MV-4-11 (cell line): ENCODE measurements around the gene MYG1.
"Not testable (repeated sequence)": the region's sequence is repeated elsewhere in the genome, so short reads cannot be mapped to it uniquely, and the experiment has no call there.

ENCODE experiments used
- DNase-seq: peaks from one replicate; lab custom pipeline; 2025; lab: John Stamatoyannopoulos, UW

The MYG1 gene

DNA sequence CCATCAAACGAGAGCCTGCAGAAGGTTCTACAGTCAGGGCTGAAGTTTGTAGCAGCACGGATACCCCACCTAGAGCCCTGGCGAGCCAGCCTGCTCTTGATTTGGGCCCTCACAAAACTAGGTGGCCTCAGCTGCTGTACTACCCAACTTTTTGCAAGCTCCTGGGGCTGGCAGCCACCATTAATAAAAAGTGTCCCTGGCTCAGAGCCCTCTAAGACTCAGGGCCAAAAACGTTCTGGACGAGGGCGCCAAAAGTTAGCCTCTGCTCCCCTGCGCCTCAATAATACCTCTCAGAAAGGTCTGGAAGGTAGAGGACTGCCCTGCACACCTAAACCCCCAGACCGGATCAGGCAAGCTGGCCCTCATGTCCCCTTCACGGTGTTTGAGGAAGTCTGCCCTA lies 13.0 kb upstream of the MYG1 start:
- no peak for DNase-seq

DNA sequence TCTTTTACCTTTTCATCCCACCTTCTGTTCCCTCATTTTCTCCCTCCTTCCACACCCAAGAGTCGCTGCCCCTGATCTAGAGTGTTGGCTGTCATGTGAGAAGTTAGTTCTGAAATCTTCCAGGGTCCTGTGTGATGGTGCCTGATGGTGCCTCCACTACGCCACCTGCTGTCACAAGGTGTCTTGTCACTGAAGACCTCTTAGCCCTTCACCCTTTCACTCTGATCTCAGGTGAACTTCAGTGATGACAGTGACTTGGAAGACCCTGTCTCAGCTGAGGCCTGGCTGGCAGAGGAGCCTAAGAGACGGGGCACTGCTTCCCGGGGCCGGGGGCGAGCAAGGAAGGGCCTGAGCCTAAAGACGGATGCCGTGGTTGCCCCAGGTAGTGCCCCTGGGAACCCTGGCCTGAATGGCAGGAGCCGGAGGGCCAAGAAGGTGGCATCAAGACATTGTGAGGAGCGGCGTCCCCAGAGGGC lies 11.7 kb upstream of the MYG1 start:
- peak; percentile 47 for DNase-seq

DNA sequence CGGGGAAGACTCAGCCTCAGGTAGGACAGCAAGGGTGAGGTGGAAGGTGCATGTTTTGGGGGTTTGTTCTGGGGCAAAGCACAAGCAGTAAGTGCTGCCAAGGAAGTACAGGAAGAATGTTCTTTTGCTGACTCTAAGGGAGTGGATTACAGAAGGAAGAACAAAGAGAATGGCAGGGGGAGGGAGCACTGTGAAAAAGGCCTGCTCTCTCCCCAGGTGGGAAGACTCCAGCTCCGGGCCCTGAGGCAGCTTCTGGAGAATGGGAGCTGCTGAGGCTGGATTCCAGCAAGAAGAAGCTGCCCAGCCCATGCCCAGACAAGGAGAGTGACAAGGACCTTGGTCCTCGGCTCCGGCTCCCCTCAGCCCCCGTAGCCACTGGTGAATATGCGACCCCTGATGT lies 11.2 kb upstream of the MYG1 start:
- DNase-seq, result no peak

DNA sequence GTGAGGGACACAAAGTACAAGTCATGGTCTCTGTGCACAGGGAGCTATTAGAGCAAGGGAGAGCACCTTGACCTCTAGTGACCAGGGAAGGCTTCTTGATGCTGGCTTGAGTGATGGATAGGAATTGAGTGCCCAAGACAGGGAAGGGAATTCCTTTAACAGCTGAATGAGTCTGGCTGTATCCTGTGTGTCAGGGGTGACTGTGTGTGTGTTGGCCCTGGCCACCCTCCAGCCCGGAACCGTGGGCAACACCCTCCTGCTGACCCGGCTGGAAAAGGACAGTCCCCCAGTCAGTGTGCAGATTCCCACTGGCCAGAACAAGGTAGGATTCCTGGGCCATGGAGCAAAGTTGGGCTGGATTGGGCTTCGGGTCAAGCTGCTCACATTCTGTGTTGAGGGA lies 9.6 kb upstream of the MYG1 start:
- no peak for DNase-seq

DNA sequence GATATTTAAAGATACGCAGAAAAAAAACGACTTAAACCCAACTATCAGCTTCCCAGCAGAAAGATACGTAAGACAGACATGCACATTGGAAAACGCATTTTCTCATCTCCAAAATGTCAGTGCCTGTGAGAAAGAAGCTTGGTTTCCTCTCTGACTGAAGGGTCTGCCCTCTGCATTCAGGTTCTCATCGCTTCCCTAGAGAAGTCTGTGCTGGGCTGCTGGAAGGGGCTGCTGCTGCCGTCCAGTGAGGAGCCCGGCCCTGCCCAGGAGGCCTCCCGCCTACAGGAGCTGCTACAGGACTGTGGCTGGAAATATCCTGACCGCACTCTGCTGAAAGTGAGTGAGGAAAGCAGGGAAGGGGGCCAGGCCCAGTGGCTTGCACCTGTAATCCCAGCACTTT lies 8.8 kb upstream of the MYG1 start:
- DNase-seq, result no peak

DNA sequence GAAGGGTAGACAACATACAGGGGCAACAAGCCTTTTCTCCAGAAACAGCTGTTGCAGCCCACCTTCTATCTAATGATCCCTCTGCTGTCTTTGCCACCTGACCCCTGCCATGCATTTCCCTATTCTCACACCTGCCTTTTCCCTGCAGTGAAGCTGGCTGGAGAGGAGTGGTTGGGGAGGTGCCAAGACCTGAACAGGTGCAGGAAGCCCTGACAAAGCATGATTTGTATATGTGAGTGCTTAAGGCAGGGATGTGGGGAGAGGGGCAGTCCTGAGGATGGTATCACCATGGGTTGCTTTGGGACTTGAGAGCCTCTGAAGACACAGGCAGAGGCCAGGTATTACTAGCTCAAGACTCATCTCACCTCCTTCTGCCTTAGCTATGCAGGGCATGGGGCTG lies 7.1 kb upstream of the MYG1 start:
- DNase-seq, result no peak

DNA sequence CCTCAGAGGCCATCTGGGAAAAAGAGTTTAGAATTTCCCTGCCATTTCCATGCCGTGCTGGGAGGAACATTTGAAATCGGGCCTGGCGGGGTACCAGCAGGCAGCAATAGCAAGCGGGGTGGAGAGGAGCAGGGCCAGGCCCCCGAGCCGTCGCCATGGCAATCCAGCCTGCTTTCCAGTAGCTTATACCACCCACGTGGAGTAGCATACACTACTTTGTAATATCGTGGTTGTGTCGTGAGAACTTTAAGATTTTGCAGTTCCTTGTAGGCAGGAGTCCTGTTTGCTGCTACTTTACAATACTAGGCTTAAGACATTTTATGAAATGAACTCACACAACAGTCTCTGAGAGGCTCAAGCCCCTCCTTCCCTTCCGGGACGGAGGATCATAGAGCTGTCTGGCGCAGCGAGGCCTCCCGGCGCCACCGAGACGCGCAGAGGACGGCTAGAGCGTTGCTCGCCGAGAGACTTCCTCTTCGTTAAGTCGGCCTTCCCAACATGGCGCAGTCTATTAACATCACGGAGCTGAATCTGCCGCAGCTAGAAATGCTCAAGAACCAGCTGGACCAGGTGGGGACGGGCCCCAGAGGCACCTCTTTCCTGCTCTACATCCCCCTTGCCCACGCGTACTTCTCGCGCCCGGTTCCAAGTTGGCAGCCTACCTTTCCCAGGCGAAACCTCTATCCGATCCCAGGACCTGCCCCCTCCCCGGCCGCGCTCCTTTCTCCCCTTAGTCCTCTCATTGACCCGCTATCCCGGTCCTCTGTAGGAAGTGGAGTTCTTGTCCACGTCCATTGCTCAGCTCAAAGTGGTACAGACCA lies 4.2 kb upstream of the MYG1 start, which contains the start of gene PFDN5:
PFDN5 (plus strand) TSS at position 473 of the 821 bp plus-strand sequence; CDS start at position 499, 26 bp downstream.
- DNase-seq, result peak; percentile 86

DNA sequence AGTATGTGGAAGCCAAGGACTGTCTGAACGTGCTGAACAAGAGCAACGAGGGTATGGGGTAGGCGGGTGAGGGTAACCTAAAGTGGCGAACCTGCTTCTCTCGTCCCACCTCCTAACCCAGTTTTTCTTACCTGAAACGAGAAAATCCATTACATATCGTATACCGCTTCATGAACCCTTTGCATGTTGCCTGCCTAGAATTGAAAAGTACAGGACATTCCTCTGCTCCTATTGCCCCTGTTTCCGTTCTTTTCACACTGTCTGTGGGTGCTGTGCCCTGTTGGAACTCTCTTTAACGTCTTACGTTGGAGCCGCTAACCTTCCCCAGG lies 3.6 kb upstream of the MYG1 start:
- DNase-seq, result no peak

DNA sequence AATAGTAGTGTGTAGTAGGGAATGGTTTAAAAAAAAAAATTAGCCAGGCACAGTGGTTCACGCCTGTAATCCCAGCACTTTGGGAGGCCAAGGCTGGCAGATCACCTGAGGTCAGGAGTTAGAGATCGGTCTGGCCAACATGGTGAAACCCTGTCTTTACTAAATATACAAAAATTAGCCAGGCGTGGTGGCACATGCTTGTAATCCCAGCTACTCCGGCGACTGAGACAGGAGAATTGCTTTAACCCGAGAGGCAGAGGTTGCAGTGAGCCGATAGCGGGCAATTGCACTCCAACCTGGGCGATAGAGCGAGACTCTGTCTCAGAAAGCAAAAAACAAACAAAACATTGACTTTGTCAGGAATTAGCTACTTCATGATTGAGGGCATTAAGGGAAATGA lies 2.4 kb upstream of the MYG1 start:
- not testable (repeated sequence) for DNase-seq

DNA sequence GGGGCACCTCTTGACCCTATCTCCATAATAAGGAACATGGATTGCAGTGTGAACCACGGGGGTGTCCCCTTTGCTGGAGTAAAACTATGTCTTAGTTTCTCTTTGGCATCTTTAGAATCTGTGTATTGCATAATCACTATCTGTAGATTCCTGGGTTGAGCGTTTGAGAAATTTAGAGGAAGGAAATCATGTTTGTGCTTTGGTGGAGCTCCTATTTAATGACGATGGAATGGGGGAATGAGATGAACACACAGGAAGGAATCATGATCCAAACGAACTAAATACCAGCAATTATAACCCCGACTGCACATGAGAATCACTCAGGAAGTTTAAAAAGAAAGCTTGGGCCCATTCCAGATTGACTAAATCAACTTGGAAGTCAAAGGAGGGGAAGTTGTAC lies 1.3 kb upstream of the MYG1 start:
- DNase-seq, result peak; percentile 72

DNA sequence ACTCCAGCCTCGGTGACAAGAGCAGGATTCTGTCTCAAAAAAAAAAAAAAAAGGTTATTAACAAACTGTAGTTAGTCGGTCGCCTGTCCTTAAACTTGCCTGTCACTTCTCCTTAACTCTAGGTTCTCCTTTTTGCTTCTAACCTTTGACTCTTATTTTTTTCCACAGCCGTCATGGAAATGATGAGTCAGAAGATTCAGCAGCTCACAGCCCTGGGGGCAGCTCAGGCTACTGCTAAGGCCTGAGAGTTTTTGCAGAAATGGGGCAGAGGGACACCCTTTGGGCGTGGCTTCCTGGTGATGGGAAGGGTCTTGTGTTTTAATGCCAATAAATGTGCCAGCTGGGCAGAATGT lies 418 bp upstream of the MYG1 start:
- peak; percentile 96 for DNase-seq

DNA sequence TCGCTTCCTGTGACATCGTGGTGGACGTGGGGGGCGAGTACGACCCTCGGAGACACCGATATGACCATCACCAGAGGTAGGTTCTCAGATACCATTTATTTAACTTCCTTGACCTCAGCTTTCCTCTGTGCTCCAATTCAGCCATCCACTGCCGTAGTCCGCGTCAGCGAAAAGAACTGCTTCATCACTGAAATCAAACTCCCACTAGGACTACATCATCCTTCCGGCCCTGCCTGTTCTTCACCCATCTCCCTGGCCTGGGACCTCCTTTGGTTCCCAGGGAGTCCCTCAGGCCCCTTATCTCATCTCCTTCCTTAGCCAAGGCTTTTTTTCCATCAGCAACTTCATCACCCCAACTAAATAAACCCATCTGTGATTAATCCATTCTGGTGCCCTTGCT lies 692 bp downstream of the MYG1 start:
- DNase-seq, result no peak

DNA sequence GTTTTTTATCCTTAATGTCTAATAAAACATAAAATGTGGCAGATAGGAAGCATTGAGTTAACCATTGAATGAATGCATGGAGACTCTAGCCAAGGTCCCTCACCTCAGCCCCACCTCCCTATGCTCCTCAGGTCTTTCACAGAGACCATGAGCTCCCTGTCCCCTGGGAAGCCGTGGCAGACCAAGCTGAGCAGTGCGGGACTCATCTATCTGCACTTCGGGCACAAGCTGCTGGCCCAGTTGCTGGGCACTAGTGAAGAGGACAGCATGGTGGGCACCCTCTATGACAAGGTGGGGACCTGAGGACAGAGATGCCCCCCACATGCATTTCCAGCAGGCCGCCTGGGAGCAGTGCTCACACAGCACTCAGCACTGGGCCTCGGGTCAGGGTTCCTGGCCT lies 3.4 kb downstream of the MYG1 start:
- no peak for DNase-seq

DNA sequence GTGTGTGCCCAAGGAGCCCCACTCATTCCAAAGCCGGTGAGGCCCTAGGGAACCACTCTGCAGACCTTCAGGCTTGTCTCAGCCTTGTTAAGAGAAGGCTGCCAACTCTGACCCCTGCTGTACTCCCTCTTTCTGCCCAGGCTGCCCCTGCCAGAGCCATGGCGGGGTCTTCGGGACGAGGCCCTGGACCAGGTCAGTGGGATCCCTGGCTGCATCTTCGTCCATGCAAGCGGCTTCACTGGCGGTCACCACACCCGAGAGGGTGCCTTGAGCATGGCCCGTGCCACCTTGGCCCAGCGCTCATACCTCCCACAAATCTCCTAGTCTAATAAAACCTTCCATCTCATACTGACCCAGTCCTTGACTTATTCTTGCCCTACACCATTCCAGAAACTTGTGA lies 7.3 kb downstream of the MYG1 start:
- no peak for DNase-seq

DNA sequence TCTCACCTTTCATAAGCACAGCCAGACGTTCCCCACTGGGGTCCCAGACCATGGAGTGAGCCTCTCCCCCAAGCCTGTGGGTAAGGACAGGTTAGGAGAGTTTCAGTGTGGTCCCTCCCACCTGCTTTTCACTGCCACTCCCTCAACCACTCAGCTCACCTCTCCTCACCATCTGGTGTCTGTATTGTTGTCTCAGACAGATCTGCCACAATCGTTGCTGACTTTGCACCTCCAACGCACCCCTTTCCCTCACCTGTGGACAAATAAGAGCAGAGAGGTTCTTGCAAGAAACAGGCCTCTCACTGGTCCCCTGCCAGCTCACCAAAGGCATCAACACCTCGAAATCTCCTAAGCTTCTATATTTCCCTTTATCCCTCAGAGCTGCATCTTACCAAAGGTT lies 8.8 kb downstream of the MYG1 start:
- DNase-seq, result no peak

DNA sequence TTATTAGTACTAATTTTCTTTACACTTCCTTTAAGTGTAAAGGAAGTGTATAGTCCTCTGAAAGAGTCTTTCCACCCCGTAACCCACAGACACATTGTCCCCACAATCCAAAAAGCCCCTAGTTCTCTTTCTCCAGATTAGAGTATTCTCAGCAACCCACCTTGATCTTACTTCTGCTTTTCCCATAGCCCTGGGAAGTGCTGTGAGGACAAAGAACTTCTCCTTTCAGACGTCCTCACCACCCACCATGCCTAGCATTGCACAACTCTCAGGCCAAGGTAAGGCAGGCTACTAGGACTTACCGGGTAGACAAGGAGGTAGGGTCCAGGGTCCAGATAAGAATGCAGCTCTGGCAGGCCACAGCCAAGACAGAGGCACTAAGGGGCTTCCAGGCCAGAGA lies 14.5 kb downstream of the MYG1 start:
- DNase-seq, result peak; percentile 33

DNA sequence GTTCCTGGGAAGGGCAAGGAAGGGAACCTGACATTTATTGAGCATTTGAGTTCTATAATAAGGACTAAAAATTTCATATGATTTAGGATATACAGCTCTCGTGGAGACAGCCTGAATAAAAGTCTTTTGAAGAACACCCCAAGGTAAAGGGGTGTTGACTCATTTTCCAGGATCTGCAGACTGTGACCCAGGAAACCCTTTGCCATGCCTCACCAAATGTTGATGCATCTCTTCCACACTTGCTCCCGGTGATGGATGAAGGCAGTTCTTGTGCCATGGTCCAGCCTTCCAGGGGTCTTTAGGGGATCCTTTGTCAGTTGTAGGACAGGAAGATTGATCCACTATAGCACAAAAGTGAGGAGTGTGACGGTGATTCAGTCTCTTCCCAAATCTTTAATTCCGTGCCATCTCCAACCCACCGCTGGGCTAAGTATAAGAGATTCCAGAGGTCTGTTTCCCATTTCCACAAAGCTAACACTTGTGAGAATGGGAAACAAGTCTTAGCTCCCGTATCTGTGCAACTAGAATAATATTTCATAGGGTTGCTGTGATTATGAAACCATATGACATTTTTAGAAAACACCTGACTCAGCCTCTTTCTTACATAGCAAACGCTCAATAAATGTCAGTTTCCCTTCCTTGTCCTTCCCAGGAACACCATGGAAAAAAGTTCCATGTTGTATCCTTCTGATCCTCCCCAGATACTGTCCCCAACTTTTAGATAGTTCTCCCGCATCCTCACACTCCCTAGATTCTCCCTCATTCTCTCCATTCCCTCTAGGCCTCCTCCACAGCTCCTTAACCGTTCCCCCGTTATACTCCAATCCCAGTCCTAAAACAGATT lies 21.1 kb downstream of the MYG1 start:
- no peak for DNase-seq

DNA sequence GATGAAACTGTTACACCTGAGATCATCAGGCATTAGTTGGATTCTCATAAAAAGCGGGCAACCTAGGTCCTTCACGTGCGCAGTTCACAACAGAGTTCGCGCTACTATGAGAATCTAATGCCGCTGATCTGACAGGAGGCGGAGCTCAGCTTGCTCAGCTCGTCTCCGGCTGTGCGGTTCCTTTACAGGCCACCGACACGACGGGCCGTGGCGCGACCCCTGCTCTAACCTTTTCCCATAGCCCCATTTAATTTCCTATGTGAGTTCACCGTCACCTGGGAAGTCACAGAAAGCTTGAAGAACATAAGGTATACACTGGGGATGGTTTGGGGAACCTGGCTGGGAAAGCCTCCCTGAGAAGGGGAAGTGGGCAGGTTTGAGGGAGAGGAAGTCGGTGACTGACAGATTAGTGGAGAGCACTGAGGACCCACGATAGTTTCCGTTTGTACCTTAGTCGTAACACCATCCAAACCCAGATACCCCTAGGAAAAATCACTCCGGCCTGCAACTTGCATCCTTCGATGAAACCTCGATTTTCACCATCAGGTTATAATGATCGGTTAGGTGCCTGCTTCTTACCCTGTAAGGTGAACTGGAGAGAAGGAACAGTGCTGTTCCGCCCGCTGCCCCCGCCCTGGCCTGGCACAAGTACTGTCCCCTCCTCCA lies 24.8 kb downstream of the MYG1 start:
- peak; percentile 55 for DNase-seq

DNA sequence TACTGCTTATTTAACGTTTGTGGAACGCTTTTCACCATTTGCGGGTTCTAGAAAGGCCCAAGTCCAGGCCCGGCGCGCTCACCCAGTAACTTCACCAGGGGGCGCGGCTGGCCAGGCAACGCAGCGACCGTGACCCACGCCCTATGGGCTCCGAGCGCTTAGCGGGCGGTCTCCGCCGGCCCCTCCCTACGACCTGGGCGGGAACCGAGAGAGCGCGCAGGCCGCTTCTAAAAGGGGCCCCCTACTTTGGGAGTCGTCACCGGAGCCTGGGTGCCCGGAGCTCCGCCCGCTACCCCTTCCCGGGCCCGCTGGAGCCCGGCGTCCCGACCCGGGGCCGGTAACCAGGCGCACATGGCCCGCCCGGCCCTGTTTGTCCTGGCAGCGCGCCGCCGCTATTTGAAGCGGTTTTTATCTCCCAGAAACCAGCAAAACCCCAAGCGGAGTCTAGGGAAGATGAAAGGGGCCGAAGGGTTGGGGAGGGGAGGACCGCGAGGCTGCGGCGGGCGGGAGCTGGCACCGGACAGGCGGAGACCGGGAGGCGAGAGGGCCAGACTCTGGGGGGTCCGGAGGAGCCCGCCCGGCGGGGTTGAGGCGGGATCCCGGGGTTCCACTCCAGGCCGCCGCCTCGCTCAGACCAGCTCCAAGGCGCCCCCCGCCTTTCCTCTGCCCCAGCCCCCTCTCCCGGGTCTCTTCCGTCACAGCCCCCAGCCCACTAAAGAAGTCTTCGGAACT lies 25.4 kb downstream of the MYG1 start:
- peak; percentile 79 for DNase-seq

DNA sequence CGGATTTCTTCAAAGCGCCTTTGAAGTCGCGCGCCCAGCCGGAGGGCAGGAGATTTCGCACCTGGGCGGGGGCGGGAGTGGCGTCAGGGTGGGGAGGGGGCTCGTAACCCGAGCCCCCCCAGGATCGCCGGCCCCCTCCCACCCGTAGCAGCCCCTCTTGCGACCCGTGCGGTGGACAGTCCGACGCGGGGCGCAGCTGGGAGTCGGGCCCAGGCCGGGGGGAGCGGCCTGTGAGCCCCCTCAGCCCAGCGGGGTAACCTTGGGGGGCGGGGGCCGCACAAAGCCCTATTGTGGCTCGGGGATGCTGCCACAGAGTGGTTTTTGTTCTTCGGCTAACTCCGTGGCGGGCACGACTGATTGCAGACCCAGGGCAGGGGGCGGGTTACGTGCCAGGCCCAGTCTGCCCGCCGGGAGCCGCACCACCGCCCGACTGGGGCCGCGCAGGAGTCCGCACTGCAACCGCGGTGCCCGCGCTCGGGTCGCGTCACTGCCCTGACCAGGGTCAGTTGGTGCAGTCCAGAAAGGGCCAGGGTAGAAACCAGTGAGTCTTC lies 26.1 kb downstream of the MYG1 start:
- DNase-seq, result no peak

DNA sequence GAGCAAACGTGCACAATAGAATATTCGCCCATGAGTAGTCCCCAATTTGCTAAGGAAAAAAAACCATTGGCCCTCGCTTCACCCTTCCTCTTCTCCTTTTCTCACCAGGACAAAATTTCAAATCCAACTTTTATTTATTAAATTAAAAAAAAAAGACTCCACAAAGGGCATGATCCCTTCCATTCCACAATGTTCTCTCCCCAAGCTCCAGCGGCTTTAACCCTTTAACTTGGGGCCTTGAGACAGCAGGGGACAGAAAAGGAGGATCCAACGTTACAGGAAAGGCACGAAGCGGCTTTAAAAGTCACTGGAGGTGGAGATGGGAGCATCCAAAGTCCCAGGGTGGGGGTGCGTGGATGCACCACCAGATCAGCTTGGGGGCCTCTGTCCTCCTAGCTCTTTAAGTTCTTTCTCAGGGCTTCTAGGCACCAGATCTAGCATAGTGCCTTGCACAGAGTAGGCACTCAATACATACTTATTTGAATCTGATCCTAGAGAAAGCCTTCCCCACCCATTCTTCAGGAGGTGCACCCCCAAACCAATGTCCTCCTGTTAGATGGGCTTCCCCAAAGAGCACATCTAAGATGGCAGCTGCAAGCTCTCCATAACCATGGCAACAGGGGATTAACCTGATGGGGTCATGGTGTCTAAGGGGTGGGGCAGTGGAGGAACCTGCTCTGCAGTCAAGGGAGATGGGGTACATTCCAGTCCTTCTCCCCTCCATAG lies 27.1 kb downstream of the MYG1 start:
- no peak for DNase-seq
